GM18505 (cell line): ENCODE results near the gene WNK2.

Experiments used
- ATAC-seq: cut with Tn5 transposase; IDR thresholded peaks from one replicate; pipeline ENCODE4 v1.9.1; 2021; ENCODE audit not compliant: unreplicated experiment
- POLR2A ChIP-seq: IDR thresholded peaks from 4 replicates; pipeline ENCODE4 v1.6.1; 2011; ENCODE audit warnings: borderline replicate concordance; ENCODE audit not compliant: insufficient read depth, insufficient read length; ENCODE audit errors: extremely low read depth

Gene WNK2

GRCh38 chr9:93206576-93207155, 22.7 kb downstream of the WNK2 start:
- TF ChIP-seq POLR2A, result no peak
- ATAC-seq, result no peak

DNA sequence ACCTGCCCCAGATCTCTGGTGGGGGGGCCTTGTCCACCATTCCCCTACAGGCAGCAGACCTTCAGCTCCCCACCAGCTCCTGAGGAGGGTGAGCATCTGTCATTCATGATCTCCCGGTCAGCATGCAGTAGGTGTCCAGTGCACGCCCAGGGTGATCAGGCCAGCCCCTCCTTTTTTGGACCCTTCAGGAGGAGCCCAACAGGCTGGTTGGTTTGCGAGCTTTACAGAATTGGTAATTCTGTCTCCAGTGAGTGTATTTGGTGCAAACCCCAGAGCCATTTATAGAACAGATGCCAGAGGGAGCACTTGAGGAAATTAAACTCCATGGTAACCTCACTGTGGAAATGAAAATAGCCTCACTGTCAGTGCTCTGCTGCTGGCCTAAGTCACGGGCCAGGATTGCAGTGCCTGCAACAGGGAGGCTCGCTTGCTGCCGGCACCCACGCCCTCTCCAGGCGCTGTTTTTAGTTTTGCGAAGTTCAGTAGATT, 23.4 kb downstream of the WNK2 start:
- ATAC-seq, result no peak
- no peak for TF ChIP-seq POLR2A

DNA sequence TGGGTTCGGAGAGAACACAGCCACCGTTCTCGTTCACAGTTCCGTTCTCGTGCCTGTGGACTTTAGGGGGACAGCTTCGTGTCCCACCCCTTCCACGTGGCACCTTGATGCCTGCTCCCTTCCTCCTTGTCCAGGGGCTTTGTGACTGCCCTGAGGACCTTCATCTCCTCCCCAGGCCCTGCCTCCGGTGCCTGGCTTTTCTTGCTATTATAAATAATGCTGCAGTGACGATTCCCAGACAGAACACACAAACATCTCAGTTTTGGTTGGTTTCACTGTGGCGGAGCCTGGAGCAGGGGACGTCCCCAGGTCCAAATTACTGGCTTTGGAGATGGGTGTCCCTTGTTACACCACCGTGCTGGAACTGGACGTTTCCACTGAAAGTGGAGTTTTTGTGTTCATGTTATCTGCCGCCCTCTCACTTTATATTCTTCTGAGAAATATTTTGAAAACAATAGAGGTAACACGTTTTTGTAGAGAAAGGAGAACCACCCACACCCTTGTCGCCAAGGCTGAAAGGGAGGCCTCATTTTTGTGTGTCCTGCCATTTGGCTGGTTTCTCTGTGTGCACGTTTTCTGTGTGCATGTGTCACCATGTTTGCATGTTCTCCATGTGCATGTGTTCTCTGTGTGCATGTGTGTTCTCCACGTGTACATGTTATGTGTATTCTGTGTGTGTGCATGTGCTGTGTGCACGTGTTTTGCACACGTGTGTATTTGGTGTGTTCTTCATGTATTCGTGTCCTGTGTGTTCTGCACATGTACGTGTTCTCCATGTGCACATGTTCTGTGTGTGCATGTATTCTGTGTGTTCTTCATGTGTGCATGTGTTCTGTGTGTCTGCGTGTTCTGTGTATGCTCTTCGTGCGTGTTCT, 24.2 kb downstream of the WNK2 start:
- TF ChIP-seq POLR2A, result no peak
- ATAC-seq, result no peak

GRCh38 chr9:93209097-93209496, 25.2 kb downstream of the WNK2 start:
- ATAC-seq, result no peak
- TF ChIP-seq POLR2A, result no peak

GRCh38 chr9:93209576-93210323, 25.8 kb downstream of the WNK2 start:
- no peak for ATAC-seq
- no peak for TF ChIP-seq POLR2A

DNA sequence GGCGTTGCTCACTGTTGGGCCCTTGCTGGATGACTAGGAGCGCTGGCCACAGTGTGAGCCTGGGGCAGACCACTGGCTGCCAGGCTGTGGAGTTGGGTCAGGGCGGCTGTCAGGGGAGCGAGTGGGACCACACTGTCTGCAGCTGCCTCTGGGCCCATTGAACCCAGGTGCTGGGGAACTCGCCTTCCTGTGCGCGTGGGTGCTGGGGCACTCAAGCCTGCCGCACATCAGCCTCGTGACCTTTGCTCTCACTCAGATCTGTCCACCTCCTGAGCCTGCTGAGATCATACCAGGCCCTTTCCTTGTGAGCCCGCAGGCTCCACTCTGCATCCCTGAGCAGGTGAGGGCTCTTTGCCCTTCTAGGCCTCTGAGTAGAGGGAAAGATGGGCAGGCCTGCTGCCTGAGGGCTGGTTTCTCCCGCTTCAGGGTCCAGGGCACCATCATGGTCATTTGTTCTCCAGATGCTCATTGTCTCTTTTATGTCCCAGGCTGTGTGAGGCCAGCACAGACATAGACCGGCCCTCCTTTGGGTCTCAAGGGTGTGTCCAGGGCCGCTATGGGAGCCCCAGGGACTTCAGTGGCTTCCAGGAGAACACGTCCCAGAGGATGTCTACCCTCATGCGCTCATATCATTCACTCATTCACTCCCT, 26.5 kb downstream of the WNK2 start:
- TF ChIP-seq POLR2A, result no peak
- no peak for ATAC-seq

DNA sequence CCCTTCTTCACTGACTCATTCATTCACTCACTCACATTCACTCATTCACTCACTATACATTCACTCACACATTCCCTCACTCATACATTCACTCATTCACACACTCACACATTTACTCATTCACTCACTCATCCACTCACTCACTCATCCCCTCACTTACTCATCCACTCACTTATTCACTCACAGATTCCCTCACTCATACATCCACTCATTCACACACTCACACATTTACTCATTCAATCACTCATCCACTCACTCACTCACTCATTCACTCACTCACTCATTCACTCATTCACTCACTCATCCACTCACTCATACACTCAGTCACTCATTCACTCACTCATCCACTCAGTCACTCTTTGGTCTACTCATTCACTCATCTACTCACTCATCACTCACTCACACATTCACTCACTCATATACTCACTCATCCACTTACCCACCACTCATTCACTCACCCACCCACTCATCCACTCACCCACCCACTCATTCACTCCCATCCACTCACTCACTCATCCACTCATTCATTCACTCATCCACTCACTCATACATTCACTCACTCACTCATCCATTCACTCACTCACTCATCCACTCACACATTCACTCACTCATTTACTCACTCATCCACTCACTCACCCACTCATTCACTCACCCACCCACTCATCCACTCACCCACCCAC, 27.2 kb downstream of the WNK2 start:
- TF ChIP-seq POLR2A, result no peak

DNA sequence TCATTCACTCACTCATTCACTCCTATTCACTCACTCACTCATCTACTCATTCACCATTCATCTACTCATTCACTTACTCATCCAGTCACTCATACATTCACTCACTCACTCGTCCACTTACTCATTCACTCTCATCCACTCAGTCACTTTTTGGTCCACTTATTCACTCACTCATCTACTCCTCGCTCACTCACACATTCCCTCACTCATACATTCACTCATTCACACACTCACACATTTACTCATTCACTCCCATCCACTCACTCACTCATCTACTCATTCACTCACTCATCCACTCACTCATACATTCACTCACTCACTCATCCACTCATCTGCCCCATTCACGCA, 27.7 kb downstream of the WNK2 start:
- TF ChIP-seq POLR2A, result no peak
- ATAC-seq, result no peak

More for the DNA sequence above, 27.2 kb downstream of the WNK2 start:
- ATAC-seq, result no peak

DNA sequence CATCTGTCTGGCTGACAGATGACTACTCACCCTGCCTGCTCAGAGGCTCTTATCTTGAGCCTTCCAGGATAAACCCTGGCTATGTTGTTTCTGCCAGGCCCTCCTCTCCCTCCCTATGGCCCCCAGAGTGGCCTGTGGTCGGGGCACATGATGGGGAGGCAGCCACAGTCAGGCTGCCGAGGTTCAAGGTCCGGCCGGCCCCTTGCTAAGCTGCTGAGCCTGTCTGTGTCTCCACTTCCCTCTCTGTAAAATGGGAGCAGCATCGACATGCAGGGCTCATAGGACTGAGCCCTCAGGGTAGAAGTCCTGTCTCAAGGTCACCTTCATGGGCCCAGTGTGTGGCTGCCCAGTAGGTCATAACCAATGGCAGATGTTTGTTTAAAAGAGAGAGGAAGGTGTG, 28.5 kb downstream of the WNK2 start:
- no peak for ATAC-seq
- TF ChIP-seq POLR2A, result no peak

DNA sequence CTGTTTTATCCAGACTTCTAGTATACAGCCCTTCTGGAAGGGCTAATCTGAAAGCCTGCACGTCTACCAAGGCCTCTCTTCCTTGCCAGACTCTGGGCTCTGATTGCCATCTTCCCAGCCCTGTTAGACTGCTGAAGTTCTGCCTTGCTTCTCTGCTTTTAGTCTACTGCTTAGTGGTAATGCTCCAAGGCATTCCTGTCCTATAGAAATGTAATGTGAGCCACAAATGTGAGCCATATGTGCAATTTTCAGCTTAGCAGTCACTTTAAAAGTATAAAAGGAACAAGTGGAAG, 32.1 kb downstream of the WNK2 start:
- no peak for TF ChIP-seq POLR2A
- no peak for ATAC-seq

GRCh38 chr9:93217706-93218105, 33.8 kb downstream of the WNK2 start:
- no peak for TF ChIP-seq POLR2A
- no peak for ATAC-seq

GRCh38 chr9:93218161-93218560, 34.2 kb downstream of the WNK2 start:
- no peak for TF ChIP-seq POLR2A
- ATAC-seq, result no peak
